OCI-LY1 (cell line): ENCODE measurements around the gene ADAMTS18.

Source experiments
- H2AFZ ChIP-seq: fragments of 200-600 bp; sonication (generic), shearing (Covaris generic); 2 replicates; pipeline ENCODE4 v1.6.0; 2014; ENCODE audit warnings: antibody characterized with exemption, mild to moderate bottlenecking, low read length
- H3F3A ChIP-seq: fragments of 200-600 bp; sonication (generic), shearing (Covaris generic); 2 replicates; pipeline ENCODE4 v1.6.0; 2014; ENCODE audit warnings: mild to moderate bottlenecking, antibody characterized with exemption, low read length, moderate library complexity; ENCODE audit not compliant: insufficient read depth
- H3K27ac ChIP-seq: fragments of 200-600 bp; sonication (generic); 2 replicates; pipeline ENCODE4 v1.5.1; 2014; ENCODE audit warnings: low read length, mixed run types, mild to moderate bottlenecking, low read depth; ENCODE audit not compliant: poor library complexity, severe bottlenecking
- H3K27me3 ChIP-seq: fragments of 200-600 bp; sonication (generic); 2 replicates; pipeline ENCODE4 v1.6.0; 2014; ENCODE audit warnings: antibody characterized with exemption, mild to moderate bottlenecking, low read length, moderate library complexity; ENCODE audit not compliant: insufficient read depth
- H3K36me3 ChIP-seq: fragments of 200-600 bp; sonication (generic); 2 replicates; pipeline ENCODE4 v1.6.1; 2014; ENCODE audit warnings: mild to moderate bottlenecking, antibody characterized with exemption, low read length, moderate library complexity, mixed read lengths; ENCODE audit not compliant: insufficient read depth
- H3K4me1 ChIP-seq: fragments of 200-600 bp; sonication (generic); 2 replicates; pipeline ENCODE4 v1.5.1; 2014; ENCODE audit warnings: mild to moderate bottlenecking, low read length, moderate library complexity; ENCODE audit not compliant: insufficient read depth, severe bottlenecking
- H3K4me2 ChIP-seq: fragments of 200-600 bp; sonication (generic), shearing (Covaris generic); 2 replicates; pipeline ENCODE4 v1.6.1; 2014; ENCODE audit warnings: low read length
- H3K4me3 ChIP-seq: fragments of 200-600 bp; sonication (generic); 2 replicates; pipeline ENCODE4 v1.5.1; 2014; ENCODE audit warnings: low read length, low read depth, mild to moderate bottlenecking, mixed read lengths; ENCODE audit not compliant: poor library complexity, severe bottlenecking
- H3K79me2 ChIP-seq: fragments of 200-600 bp; shearing (Covaris generic); 2 replicates; pipeline ENCODE4 v1.6.1; 2016; ENCODE audit warnings: mixed run types, low read length, mixed read lengths; ENCODE audit not compliant: insufficient read depth
- H3K9ac ChIP-seq: fragments of 200-600 bp; sonication (generic), shearing (Covaris generic); 2 replicates; pipeline ENCODE4 v1.6.1; 2014; ENCODE audit warnings: mild to moderate bottlenecking, low read length, mixed read lengths
- H3K9me2 ChIP-seq: fragments of 200-600 bp; sonication (generic), shearing (Covaris generic); 2 replicates; pipeline ENCODE4 v1.6.1; 2014; ENCODE audit warnings: low read depth, mild to moderate bottlenecking, low read length, mixed read lengths
- H3K9me3 ChIP-seq: fragments of 200-600 bp; shearing (Covaris generic); 2 replicates; pipeline ENCODE4 v1.6.1; 2014; ENCODE audit warnings: low read length, mixed read lengths
- H4K20me1 ChIP-seq: fragments of 200-600 bp; sonication (generic), shearing (Covaris generic); 2 replicates; pipeline ENCODE4 v1.6.0; 2016; ENCODE audit warnings: mild to moderate bottlenecking, low read length; ENCODE audit not compliant: insufficient read depth
- CTCF ChIP-seq: fragments of 200-600 bp; sonication (generic), shearing (Covaris generic); IDR thresholded peaks from 2 replicates; pipeline ENCODE4 v1.5.1; 2017; ENCODE audit warnings: mild to moderate bottlenecking, antibody characterized with exemption, low read length, moderate library complexity, mixed read lengths
- EZH2 ChIP-seq: fragments of 200-600 bp; sonication (generic), shearing (Covaris generic); IDR thresholded peaks from 2 replicates; pipeline ENCODE4 v1.8.0; 2017; ENCODE audit warnings: borderline replicate concordance, mixed run types, mild to moderate bottlenecking, antibody characterized with exemption, low read length, moderate library complexity, mixed read lengths

ADAMTS18 gene

GRCh38 chr16:77295896-77296295, 138.9 kb downstream of the ADAMTS18 start:
- no peaks in the 10 kb centered on the region for H3F3A ChIP-seq
- no peak overlapping the region for H3K27ac ChIP-seq
- no peaks in the 10 kb centered on the region for H3K4me1 ChIP-seq
- no peaks in the 10 kb centered on the region for H3K9me3 ChIP-seq
- no peak overlapping the region for H3K9ac ChIP-seq
- H2AFZ ChIP-seq = no peak overlapping the region
- no peaks in the 10 kb centered on the region for H4K20me1 ChIP-seq
- H3K4me2 ChIP-seq = no peak overlapping the region
- no peak overlapping the region for H3K4me3 ChIP-seq
- no peaks in the 10 kb centered on the region for H3K36me3 ChIP-seq
- H3K9me2 ChIP-seq = no peaks in the 10 kb centered on the region
- TF ChIP-seq CTCF (no peak), EZH2 (no peak)
- H3K27me3 ChIP-seq = no peaks in the 10 kb centered on the region
- no peaks in the 10 kb centered on the region for H3K79me2 ChIP-seq

- Histone ChIP-seq H4K20me1 (no peaks in the 10 kb centered on the region), H3K79me2 (no peaks in the 10 kb centered on the region), H3K9me3 (no peaks in the 10 kb centered on the region), H3K9ac (no peak overlapping the region), H3K4me2 (no peak overlapping the region), H3K27me3 (no peaks in the 10 kb centered on the region), H3K4me1 (no peaks in the 10 kb centered on the region), H3F3A (no peaks in the 10 kb centered on the region), H3K9me2 (no peaks in the 10 kb centered on the region), H3K27ac (no peak overlapping the region), H3K36me3 (no peaks in the 10 kb centered on the region), H3K4me3 (no peak overlapping the region), H2AFZ (no peak overlapping the region)
- TF ChIP-seq CTCF (no peak), EZH2 (no peak)
Observed at GRCh38 chr16:77290451-77291115, 144.3 kb downstream of the ADAMTS18 start.

- H3K9me3 ChIP-seq = no peaks in the 10 kb centered on the region
- H3K79me2 ChIP-seq = no peaks in the 10 kb centered on the region
Observed at GRCh38 chr16:77289331-77289809, 145.5 kb downstream of the ADAMTS18 start.

More at GRCh38 chr16:77289331-77289809, 145.5 kb downstream of the ADAMTS18 start:
- Histone ChIP-seq H3K9ac (no peak overlapping the region), H3K4me1 (no peaks in the 10 kb centered on the region), H3K9me2 (no peaks in the 10 kb centered on the region), H4K20me1 (no peaks in the 10 kb centered on the region), H3F3A (no peaks in the 10 kb centered on the region), H2AFZ (no peak overlapping the region), H3K27ac (no peak overlapping the region), H3K27me3 (no peaks in the 10 kb centered on the region), H3K4me3 (no peak overlapping the region), H3K4me2 (no peak overlapping the region), H3K36me3 (no peaks in the 10 kb centered on the region)
- TF ChIP-seq EZH2 = no peak
- TF ChIP-seq CTCF = no peak
